Uterus (tissue), 2 donors: ENCODE results near the gene SERGEF.

Experiments used
- POLR2A ChIP-seq, 2 donors: fragments of 450-650 bp; IDR thresholded peaks; one replicate each; pipeline ENCODE4 v1.6.1; 2016; ENCODE audit warnings: antibody characterized with exemption in 2 of 2, mild to moderate bottlenecking in 1 of 2, moderate library complexity in 1 of 2
- TF ChIP-seq, protein P1 (sequence below), 4 experiments: fragments of 200-600 bp in 2 of 4; fragments of 450-650 bp in 2 of 4; sonication (generic) in 2 of 4; IDR thresholded peaks; one replicate each; pipeline ENCODE4 v1.5.1; 2016 to 2019; ENCODE audit warnings: antibody characterized with exemption in 4 of 4, mild to moderate bottlenecking in 2 of 4, moderate library complexity in 1 of 4

DNA sequence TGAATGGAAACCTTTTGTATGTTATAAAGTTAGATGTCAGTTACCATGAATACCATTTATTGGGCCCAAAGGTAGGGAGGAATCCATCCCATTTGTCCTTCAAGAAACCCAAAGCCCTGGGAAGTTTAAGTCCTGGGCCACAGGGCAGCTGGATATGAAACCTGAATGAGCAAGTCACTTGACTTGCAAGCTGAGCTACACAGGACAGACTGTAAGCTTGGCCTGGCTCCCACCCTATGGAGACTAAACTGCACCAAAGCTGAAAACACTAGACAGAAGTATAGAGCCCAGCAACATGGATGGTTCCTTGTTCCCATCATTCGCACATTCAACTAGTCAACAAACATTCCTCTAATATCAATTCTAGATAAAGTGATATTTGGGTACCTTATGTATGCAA lies 207.0 kb downstream of the SERGEF start:
- TF ChIP-seq, protein P1, sequence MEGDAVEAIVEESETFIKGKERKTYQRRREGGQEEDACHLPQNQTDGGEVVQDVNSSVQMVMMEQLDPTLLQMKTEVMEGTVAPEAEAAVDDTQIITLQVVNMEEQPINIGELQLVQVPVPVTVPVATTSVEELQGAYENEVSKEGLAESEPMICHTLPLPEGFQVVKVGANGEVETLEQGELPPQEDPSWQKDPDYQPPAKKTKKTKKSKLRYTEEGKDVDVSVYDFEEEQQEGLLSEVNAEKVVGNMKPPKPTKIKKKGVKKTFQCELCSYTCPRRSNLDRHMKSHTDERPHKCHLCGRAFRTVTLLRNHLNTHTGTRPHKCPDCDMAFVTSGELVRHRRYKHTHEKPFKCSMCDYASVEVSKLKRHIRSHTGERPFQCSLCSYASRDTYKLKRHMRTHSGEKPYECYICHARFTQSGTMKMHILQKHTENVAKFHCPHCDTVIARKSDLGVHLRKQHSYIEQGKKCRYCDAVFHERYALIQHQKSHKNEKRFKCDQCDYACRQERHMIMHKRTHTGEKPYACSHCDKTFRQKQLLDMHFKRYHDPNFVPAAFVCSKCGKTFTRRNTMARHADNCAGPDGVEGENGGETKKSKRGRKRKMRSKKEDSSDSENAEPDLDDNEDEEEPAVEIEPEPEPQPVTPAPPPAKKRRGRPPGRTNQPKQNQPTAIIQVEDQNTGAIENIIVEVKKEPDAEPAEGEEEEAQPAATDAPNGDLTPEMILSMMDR (IDR thresholded peaks at IDR 0.05): no peak
- TF ChIP-seq POLR2A (IDR thresholded peaks at IDR 0.05): no peak
